Measurements from ENCODE around the gene PTPRQ.

Gene PTPRQ

DNA sequence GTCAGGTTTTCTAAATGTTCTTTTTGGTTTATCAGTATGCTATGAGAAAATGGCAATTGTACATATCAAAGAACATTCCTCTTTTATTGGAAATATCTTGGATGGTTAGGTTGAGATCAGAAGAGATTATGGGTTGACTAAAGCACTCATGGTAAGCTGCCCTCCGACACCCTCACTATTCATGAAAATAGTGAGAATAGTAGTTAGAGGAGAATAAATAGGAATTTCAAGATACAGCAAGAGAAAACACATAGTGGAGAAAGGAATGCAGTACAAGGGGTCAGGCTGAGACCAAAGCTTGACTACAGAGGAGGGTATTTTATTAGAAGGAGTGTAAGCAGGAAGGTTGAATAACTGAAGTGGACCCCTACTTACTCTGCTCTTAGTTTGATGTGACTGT, 112.5 kb downstream of the PTPRQ start:
- no peak for DNase-seq (ENCODE audit: low read depth in 3 of 3)

DNA sequence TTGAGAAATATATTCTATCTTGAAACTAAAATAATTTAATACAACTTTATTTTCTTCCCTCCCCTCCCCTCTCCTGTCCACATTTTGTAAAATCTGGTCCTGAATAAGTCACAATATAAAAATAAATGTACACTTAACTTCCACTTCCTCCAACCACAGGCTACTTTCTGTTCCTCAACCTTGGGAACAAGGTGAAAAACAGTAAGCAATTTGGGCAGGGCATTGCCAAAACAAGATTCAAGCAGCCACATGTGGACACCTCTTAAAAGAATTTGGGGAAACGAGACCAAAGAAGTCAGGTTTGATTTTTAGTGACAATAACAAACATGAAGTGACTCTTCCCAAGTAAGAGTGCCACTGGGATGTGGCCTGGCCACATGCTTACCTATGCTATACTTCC, 115.7 kb downstream of the PTPRQ start:
- DNase-seq (ENCODE audit: low read depth in 3 of 3): no peak

DNA sequence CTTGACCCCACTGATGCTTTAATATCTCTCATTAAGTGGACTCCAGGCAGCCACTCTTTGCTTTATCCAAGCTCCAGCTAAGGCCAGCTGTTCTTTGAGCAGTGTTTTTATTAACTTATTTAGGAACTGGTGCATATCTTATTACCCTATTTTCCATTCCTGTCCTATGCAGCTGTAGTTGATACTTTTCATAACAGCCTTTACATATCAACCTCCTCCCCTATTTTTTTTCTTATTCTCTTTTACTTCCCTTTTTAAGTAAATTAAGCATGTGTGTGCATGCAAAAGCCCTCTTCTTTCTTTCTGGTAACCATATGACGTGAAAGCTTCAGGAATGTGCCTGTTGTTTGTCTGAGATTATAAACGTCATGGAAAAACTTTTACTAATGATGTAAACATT, 121.2 kb downstream of the PTPRQ start:
- no peak for DNase-seq (ENCODE audit: low read depth in 3 of 3)

DNA sequence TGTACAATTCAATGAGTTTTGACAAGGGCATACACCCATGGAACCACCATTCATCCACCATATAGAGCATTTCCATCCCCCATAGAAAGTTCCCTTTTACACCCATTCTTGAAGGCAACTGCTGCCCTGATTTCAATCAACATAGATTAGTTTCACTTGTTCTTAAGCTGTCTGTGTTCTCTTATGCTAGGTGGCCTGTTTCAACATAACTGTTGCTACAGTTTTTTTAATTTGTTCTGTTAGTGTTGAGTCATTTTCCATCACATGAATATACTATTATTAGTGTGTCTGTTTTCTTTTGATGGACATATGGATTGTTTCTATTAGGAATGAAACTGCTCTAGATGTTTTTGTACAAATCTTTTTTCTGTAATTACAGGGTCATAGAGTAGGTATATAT, 123.4 kb downstream of the PTPRQ start:
- DNase-seq (ENCODE audit: low read depth in 3 of 3): no peak

DNA sequence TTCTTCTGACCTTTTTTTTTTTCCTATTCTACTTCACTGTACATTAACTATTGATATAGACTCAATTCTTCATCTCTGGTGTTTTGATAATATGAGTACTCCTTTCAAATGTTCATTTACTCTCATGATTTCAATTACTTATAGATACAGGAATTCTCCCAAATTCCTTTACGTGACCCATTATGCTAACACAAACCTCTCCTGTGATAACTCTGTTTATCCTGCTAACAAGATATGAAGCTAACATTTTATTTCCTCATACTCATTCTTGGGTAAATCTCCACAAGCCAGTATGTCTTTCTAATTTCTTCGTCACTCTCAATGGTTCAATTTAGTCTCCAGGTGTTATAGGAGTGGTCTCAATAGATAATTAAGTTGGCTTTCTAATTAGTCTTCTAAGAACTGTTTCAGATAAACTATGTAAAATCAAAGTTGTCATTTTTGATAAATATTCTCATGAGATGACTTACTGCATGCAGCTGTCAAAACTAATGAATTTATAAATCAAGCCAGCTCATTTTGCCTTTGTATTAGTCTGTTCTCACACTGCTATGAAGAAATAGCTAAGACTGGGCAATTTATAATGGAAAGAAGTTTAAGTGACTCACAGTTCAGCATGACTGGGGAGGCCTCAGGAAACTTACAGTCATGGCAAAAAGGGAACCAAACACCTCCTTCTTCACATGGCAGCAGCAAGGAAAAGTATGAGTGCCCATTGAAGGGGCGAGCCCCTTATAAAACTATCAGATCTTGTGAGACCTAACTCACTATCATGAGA, 132.8 kb downstream of the PTPRQ start:
- no peak for DNase-seq (ENCODE audit: low read depth in 3 of 3)

DNA sequence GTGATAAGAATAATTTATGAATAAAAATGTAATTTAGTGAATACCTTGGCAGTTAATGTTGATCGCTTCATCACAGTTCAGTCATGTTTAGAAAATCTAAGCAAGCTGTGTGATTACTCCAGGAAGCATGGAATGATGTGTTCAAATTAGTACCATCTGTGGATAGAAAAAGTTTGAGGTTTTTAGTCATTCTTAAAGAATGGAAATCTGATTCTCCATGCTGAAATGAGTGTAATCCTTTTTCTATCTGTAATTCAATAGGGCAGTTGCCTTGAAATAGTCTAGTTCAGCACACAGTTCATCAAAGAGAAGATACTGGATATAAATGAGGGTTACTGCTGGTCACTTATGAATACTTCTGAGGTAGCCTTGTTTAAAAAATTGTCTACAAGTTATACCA, 136.2 kb downstream of the PTPRQ start:
- DNase-seq (ENCODE audit: low read depth in 3 of 3): no peak

DNA sequence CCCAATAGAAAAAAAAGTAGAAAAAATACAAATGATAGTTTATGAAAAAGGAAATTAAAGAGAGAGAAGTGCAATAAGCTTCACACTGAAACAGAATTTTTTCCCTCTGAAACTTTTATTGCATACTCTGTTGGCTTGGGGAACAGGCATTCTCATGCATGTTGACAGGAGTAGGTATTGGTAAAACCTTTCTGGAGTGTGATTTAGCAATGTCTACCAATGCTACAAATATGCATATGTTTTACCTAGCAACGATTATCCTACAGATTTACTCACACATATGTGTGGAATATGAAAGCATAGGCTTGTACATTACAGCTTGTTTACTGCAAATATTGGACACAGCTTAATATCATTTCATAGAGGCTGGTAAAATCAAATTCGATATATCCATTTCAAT, 137.7 kb downstream of the PTPRQ start:
- DNase-seq (ENCODE audit: low read depth in 3 of 3): no peak

DNA sequence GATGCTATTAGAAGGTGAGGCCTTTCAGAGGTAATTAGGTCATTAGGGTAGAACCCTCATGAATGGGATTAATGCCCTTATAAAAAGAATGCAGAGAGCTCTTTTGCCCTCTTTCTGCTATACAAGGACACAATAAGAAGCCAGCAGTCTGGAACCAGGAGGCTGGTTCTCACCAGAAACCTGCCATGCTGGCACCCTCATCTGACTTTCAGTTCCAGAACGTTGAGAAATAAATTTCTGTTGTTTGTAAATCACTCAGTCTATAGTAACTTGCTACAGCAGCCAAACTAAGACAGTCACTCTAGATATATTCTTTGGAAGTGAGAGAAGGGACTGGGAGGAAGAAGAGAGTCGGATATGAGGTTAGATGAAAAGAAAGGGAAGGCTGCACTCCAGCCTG, 138.4 kb downstream of the PTPRQ start:
- no peak for DNase-seq (ENCODE audit: low read depth in 3 of 3)

DNA sequence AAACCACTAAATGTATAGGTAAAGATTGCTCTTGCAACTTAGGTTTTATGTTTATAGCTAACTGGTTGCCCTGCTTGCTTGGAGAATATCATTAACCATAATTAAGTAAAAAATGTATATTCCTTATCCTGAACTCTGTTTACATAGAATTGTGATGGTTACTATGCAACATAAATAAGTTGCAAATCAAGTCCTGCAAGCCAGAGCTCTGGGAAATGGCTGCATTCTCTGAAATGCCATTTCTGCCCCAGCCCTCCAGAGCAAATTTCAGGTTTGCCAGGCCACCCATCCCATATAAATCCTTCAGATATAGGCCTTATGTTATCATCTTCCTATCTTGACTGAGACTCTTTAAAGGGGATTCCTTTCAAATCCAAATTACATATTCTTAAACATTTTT, 145.0 kb downstream of the PTPRQ start:
- no peak for DNase-seq (ENCODE audit: low read depth in 3 of 3)

DNA sequence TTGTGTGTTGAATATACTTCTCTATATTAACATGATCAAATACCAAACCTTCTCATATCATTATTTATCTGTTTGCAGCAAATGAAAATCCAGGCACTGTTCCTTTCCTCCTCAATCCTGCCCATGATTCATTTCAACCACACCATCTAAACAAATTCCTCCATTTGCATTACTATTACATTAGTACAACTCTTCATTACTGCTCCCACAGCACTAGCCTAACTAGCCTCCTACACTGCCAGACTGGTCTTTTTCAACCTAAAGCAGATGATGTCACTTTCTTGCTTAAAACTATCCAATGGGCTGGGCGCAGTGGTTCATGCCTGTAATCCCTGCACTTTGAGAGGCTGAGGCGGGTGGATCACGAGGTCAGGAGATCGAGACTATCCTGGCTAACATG, 146.1 kb downstream of the PTPRQ start:
- no peak for DNase-seq (ENCODE audit: low read depth in 3 of 3)

DNA sequence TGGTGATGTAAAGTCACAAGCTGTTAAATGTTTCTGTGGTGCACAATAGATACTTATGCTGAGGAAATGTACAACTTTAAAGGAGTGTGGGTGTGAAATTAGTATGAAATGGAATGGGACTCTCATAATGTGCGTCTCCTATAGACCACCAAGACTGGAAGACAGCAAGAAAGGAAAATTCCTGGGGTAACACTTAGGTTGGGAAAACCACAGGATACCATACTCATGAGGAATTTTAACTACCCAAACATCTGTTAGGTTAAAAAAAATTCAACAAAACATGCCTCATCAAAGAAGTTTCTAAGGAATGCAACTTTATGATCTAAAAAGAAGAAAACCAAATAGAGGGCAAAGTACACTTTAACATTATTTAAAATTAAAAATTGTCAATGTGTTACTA, 149.7 kb downstream of the PTPRQ start:
- no peak for DNase-seq (ENCODE audit: low read depth in 3 of 3)

DNA sequence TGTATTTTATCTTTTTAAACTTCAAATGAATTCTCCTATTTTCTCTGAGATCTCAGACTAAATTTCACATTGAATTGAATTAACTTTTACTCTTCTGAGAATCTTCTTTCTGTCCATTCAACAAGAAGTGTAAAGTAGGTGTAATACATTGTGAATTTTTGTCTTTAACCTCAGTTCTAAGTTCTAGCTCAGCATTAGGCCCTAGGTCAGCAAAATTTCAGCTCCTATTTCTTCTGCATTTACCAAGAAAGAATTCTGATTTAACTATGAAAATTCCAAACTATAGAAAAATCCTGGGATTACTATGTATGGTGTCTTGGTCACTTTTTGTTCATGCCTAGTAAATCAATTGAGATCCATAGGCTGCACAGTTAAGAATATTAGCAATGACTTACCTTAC, 152.5 kb downstream of the PTPRQ start:
- no peak for DNase-seq (ENCODE audit: low read depth in 3 of 3)

DNA sequence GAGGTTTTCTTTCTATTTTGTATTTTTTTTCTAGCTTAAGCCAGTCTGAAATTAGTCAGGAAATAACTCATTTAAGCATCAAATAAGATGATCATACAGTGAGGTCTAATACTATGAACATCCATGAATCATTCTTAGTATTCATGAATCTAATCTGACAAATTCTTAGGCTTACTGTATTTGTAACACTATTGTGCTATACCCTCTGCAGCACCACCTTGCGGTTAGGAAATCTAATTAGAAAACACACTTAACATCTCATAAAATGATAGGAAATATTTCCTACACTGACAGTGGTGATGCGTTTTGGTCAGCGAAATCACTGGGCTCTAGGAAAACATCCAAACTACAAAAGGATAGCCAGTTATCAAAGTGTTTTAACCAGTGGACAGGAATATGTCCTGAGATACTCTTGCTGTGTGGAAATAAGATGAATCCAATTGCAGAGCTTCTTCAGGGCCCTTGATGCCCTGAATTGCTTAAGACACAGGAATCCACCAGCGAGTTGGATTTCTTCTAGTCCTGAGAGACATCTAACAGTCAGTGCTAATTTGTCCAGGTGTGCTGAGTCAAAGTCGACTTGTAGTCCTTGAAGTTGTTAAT, 154.1 kb downstream of the PTPRQ start:
- DNase-seq (ENCODE audit: low read depth in 3 of 3): no peak

DNA sequence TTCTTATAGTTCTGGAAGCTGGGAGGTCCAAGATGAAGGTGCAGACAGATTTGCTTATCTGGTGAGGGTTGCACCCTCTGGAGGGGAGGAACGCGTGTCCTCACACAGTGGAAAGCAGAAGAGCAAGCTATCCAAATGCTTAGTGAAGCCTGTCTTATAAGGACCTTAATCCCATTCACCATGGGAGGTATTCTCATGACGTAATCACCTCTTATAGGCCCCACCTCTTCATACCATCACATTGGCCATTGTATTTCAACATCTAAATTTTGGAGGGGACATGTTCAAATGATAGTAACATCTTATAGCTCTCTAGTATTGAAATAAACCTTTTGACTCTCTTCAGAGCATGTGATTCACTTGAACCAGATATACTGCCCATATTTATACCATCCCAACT, 158.4 kb downstream of the PTPRQ start:
- no peak for DNase-seq (ENCODE audit: low read depth in 3 of 3)

DNA sequence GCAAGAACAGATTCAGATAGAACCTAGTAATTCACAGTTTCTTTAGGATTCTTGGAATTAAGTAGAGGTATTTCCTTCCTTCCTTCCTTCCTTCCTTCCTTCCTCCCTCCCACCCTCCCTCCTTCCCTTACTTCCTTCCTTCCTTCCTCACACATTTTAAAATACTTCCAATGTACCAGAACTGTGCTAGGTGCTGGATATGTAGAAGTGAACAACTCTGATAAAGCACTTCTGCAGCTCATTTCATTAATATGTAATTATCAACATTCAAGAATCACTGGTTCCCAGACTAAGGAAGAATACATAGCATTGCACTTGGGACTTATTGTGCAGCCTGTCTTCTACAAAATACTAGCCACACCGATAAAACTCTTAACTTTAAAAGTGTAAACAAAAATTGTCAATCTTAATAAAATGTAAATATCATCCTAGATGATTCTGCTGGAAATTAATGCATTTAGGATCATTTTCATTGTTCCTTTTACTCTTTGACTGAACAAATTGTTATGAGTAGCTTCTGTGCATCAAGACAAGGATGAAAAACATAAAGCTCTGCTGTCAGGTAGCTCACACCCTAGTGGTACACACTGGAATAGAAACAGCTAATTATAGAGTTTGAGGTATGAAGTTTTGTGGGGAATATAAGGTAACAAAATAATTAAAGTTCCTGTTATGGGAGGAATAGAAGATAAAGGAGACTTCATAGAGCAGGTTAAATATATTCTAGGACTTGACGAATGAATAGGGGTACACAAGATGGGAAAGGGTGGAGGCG, 163.5 kb downstream of the PTPRQ start:
- no peak for DNase-seq (ENCODE audit: low read depth in 3 of 3)

DNA sequence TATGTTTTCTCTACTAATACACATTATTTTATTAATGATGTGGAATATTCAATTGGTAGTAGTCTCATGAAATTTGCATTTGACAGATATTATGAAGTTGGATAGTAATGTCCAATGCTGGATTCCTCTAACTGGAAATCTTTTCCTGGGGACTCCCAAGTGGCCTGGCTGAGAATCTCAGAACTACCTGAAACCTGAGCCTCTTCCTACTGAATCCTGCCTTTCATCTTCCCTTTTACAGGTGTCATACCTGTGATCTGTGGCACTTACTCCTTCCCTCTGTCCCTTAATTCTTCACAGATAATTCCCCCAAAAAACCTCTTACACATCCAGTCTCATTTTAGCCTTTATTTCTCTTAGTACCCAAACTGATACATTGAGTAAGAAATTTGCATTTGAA, 173.7 kb downstream of the PTPRQ start:
- no peak for DNase-seq (ENCODE audit: low read depth in 3 of 3)

DNA sequence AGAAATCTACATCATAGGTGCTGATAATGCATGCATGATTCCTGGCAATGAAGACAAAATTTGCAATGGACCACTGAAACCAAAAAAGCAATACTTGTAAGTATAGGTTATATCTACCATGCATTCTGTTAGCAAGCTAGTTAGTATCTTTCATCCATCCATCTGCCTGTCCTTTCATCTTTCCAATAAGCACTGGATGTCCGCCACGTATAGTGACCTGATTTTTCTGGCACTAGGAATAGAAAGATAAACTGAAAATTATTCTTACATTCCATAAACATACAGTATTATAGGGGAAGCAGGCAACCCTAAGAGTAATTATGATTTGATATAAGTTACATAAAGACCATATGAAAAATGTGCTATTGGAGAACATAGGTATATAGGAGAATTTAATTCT, 176.2 kb downstream of the PTPRQ start:
- no peak for DNase-seq (ENCODE audit: low read depth in 3 of 3)

DNA sequence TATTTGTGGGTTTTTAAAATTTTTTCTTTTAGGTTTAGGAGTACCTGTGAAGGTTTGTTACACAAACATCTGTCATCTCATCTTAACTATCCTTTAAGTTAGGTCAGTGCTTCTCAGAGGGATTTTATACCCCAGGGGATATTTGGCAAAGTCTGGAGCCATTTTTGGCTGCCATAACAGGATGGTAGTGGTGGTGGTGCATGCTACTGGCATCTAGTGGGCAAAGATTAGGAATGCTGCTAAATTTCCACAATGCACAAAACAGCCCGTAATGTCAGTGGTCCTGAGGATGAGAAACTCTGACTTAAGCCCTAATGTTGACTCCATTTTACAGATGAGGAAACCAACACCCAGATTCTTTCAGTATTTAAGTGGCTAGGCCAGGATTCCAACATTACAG, 178.2 kb downstream of the PTPRQ start:
- DNase-seq (ENCODE audit: low read depth in 3 of 3): no peak

DNA sequence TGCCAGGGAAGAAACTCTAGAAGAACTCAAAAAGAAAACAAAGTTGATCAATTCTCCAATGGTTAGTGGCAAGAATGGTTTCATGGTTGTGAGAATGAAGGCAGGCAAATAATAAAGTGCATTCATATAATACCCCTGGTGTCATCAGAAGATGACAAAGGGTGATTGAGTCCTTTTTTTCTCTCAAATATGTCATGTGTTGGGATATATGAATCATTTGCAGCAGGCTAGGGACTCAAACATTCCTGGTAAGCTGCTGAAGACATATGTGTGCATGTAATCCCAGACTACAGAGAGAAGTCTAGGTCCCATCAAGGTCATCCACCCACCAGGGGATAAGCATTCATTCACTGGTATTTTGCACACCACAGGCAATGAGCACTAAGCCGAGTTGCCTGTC, 181.0 kb downstream of the PTPRQ start:
- DNase-seq (ENCODE audit: low read depth in 3 of 3): no peak

DNA sequence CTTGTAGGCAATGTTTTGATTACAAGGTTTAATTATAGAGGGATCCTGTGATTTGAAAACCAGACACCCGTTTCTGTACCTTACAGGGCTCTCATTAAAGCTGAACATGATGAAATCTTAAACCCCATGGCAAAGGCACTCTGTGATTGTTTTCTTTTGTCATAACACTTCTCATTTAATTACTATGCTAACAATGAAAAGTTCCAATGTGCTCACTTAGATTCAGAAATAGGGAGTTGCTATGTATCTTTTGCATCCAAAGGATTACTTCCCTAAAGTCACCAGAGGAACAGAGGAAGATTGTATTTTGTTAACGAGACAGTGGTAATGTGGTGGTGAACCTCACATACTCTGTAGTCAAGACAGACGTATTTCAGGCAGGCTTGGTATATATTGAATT, 181.9 kb downstream of the PTPRQ start:
- no peak for DNase-seq (ENCODE audit: low read depth in 3 of 3)

DNA sequence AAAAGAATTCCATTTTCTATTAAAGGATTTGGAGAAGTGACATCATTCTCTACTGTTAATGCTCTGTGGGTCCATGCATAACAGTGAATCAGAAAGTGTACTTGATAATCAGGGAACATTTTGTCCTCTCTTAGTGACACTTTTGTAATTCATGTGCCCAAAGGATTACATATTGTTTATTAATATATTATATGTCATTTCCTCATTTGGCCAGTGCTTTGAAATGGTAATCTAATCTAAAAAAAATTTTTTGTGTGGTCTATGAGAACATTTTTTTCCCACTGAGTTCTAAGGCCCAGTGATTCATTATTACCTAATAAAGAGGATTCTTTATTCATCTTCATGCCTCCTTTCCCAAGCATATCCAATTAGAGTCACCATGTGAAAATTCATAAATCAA, 183.7 kb downstream of the PTPRQ start:
- DNase-seq (ENCODE audit: low read depth in 3 of 3): no peak

DNA sequence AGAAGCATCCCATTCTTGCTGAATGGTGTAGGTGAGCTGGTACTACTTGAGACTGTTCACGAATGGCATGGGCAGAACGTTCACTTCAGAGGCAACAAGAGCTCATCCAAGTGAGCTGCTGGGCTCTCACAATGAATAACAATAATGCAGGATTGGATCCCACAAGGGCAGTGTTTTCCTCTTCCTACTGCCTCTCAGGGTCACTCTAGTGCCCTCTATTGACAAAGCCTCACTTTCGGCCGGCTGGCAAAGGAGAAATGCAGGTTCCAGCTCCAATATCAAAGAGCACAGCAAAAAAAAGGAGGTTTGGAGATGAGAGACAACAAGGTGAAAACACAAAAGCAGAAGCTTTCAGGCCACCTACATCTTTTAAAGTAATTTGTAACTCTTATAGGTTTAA, 188.8 kb downstream of the PTPRQ start:
- no peak for DNase-seq (ENCODE audit: low read depth in 3 of 3)

DNA sequence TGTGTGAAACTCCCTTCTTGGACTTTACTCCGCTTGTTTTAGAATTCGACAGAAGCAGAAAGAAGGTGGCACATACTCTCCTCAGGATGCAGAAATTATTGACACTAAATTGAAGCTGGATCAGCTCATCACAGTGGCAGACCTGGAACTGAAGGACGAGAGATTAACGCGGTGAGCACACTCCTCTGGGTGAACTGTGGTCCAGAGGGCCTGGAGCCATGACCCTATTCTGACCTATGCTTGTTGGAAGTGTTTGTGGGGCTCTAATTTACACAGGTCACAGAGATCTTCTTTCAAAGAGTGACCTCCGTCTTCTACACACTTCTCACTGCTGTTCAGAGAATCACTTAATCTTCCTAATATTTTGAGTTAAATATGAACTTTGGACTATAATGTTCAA, 190.9 kb downstream of the PTPRQ start:
- no peak for DNase-seq (ENCODE audit: low read depth in 3 of 3)

All from stimulated activated CD4-positive, alpha-beta T cell treated with anti-CD3 and anti-CD28 coated beads, TNF-alpha, amount 100 ng/mL, for 48 hours (primary cell).